GM19099 (cell line): ENCODE results near the gene EOLA1.

Source experiments
- POLR2A ChIP-seq: IDR thresholded peaks from 3 replicates; pipeline ENCODE4 v1.6.1; 2011; ENCODE audit warnings: low read depth; ENCODE audit not compliant: insufficient read length; ENCODE audit errors: extremely low read depth

EOLA1 gene

GRCh38 chrX:149540621-149541520 lies at the start of gene EOLA1:
TSS of gene EOLA1 (plus strand) at chrX:149541012. CDS start at chrX:149545631, 4,619 bp downstream.
- peak; percentile 77 for TF ChIP-seq POLR2A

DNA sequence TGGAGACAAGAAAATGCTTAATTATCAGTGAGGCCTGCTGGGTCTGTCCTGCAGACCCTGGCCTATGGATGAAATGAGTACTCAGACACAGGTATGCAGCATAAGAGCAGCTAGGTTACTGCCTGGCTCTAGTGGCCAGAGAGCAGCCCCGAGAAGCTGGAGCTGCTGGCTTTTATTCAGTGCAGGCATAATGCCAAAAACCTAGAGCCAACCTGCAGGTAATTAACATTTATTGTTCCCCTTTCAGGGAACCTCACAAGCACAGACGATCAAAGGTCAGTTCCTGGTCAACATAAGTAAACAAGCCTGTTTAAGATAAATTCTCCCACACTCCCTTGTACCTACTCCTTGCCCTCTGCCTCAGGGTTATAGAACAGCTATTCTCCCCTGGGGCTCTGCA lies 49.0 kb upstream of the EOLA1 start:
- TF ChIP-seq POLR2A = no peak

DNA sequence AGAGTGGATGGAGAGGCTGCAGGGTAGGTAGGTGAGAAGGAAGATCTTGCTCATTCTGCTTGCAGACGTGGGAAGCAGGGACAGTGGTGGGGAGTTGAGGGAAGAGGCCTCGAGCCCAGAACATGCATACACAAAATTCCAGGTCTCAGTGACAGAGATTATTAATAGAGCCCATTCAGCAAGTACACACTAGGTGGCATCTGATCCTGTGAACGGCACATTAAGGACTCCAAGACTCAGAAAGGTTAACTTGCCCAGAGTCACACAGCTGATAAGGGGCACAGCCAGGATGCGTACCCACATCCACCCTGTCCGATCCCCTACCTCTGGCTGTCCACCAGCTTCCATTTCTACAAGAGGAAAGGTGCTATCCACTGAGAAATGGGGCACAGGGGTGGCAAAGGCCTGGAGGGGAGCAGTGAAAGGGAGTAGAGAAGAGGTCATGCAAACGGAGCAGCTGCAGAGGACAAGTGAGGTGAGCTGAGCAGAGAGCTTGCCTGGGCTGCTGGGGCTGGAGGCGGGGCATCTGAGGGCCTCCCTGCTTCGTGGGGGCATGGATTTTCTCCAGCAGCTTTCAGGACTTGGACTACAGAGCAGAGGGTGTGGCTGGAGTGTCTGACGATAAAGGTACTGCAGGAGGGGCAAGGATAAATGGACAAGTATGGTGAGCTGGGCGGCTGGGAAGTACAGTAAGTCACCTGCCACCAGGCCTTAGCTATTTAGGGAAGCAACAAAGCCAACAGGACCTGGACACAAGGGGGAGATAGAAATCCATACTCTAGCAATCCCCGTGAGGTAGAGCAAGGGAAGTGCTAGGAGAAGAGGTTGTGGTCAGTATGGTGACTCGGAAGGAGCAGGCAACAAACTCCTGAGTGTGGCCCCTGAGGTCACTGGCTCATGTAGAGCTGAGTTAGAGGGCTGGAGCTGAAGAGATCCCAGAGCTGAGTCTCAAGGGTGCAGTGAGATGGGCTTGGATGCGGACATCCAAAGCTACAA lies 46.9 kb upstream of the EOLA1 start:
- TF ChIP-seq POLR2A = no peak

- TF ChIP-seq POLR2A = no peak
Measured at GRCh38 chrX:149494844-149495565, 45.8 kb upstream of the EOLA1 start.

DNA sequence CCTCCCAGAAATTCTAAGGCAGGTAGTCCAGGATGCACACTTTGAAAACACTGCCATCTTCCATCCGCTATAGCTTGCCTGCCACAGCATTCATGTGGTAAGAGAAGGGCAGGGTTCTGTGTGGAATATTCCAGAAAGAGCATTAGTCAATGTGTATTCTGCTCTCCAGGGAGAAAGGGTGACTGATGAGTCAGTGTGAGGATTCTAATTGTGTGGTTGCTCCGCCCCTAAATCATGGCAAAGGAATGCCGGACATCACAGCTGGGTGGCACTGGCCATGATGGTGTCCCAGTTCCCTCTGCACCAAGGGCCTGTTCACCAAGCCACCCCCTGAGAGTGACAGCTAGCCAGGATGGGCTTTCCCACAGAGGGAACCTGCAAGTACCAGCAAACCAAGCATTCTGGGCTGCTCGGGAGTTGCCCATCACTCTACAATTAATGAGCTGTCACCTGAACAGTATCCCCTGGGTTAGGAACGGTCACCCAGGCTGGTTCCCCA lies 45.2 kb upstream of the EOLA1 start:
- no peak for TF ChIP-seq POLR2A

- TF ChIP-seq POLR2A = no peak
Measured at GRCh38 chrX:149497054-149497453, 43.8 kb upstream of the EOLA1 start.

GRCh38 chrX:149497626-149498025 lies 43.2 kb upstream of the EOLA1 start:
- TF ChIP-seq POLR2A = no peak

- no peak for TF ChIP-seq POLR2A
Measured at GRCh38 chrX:149498767-149499166, 42.0 kb upstream of the EOLA1 start.

DNA sequence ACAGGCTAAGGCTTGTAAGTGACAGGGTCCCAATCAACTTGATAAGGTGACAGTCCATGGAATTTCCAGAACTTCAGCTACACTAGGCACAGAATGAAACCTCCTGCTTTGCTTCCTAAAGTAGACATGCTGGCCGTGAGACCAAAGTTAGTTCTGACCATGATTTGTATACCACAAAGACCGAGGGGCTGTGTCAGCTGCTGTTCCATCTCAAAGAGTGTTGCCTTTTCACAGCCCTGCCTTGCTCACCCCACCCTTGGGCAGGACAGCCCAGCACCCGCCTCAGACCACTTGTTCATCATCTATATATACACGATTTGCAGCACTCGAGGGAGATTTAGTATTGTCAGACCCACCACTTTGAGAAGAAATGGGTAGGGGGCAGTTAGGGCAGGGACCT lies 41.0 kb upstream of the EOLA1 start:
- no peak for TF ChIP-seq POLR2A

DNA sequence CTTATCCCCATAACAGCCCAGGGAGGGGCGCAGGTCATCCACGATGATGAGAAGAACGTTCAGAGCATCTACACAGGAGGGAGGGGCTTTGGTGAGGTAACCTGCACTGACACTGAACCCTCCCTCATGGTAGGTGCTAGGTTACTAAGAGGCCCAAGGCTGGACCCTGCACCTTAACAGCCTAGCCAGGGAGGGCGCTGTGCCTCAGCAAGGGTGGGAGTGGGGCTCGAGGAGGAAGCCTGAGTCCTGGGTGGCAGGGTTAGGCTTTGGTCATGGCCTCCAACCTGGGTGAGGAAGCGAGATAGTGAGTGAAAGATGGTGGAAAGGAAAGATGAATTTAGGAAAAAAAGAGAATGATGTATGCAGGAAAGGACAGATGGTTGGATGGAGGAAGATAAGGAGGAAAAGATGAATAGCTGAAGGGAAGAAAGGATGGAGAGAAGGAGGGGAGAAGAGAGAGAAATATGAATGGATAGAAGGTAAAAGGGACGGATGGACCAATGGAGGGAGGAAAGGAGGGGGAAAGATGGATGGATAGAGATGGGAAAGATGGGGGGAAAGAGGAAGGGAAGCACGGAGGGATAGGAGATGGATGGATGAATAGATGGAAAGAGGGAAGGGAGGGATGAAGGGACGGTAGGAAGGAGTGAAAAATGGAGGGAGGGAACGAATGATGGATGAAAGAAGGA lies 36.4 kb upstream of the EOLA1 start:
- no peak for TF ChIP-seq POLR2A

DNA sequence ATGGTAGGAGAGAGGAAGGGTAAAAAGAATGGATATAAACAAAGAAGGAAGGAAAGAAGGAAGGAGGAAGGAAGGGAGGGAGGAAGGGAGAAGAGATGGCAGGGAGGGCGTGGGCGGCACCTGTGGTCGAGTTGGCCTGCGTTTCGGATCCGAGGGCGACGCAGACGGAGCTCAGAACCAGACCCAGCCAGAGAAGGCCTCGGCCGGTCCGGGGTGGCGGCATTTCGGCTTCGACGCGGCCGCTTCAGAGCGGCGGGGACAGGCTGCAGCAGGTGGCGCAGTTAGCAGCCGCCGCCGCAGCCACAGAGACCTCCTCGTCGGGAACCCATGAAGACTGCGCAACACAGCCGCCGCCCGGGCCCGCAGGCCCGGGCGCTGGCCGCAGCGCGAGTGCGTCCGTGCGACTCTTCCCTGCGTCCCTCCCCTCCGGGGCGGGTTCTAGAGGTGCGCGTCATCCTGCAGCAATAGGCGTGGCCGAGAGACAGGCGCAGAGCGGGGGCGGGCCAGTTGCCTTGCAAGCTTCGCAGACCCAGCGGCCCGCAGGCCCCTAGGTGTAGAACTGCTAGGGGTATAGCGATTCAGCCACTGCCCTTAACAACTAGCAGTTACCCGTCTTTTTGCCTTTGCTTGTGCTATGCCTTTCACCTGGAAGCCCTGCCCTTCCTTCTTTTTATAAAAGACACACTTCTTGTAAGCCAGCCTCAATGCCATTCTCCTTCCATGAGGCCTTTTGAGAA lies 35.7 kb upstream of the EOLA1 start, which contains the start of gene IDS:
Gene IDS (minus strand): TSS at position 392 of the 737 bp plus-strand sequence. CDS start 169 bp downstream, at position 223.
- TF ChIP-seq POLR2A = peak; percentile 92

DNA sequence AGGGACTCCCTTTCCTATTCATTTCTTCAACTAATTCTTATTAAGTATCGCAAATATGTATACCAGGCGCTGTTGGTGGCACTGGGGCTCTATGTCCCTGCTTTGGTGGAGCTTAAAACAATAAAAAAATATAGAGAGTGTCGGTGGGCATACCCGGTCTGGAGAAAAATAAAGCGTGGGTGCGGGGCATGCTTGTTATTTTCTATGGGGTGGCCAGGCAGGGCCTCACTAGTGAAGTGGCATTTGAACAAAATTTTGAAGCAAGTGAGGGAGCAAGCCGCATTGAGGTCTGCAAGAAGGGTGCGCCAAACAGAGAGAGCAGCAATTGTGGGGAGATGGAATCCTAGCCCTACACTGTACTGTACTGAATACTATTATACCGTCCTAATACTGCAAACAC lies 35.1 kb upstream of the EOLA1 start:
- TF ChIP-seq POLR2A = no peak

- TF ChIP-seq POLR2A = no peak
Measured at GRCh38 chrX:149506349-149506748, 34.5 kb upstream of the EOLA1 start.

- no peak for TF ChIP-seq POLR2A
Measured at GRCh38 chrX:149508467-149508866, 32.3 kb upstream of the EOLA1 start.

- TF ChIP-seq POLR2A = no peak
Measured at GRCh38 chrX:149510386-149510785, 30.4 kb upstream of the EOLA1 start.
